Posterior vena cava (tissue), 2 donors: ENCODE data around the gene CA5A. TPM values are rescaled to one million over a fixed set of nuclear protein-coding genes. Genes with fewer than 3 reads are reported as not detected.
"Not testable (repeated sequence)": the region's sequence is repeated elsewhere in the genome, so short reads cannot be mapped to it uniquely, and the experiment has no call there.

Experiments
- DNase-seq: peaks from one replicate; pipeline ENCODE4 v3.0.0-alpha.2; 2020; ENCODE audit warnings: low spot score
- intact Hi-C, 2 donors: fragments of 100-400 bp; cut with DNase I; formaldehyde crosslinking; loops; one replicate each; pipeline versions ENCODE4 v1.14.1 to v1.14.2; 2022 to 2023
- total RNA-seq, 2 donors: library from RNA; stranded (reverse); fragmentation: NEBNext Ultra II Directional; extraction: Animal tissue kit (Norgen Biotek cat#: 25700); gene quantifications; one replicate each; pipeline ENCODE4 v1.2.1, GENCODE V29; 2021
- donor health status: DM: yes; HTN: yes; CAD: no.
- donor health status: DM: yes; HTN: yes; CAD: no.

Gene CA5A
- total RNA-seq, 2 donors from 2014 or later, result not detected

DNA sequence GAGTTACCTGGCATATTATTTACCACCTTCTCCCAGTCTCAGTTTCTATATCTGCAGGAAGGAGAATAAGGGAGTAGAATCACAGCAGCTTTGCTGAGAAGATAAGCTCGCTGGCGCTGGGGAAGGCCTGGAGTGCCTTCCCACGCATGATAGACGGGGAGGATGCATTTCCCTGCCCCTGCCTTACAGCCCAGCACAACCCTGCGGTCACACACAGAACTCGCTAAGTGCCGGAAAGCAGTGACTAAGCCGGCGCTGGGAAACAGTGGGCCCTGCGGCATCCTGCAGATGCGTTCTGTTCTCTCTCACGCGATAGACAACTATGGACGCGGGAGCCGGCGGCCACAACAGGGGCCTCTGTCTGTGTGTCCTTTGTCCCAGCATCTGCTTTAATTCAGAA, 4.8 kb downstream of the CA5A start:
- DNase-seq, result no peak
- intact Hi-C loops, result no loop called here

DNA sequence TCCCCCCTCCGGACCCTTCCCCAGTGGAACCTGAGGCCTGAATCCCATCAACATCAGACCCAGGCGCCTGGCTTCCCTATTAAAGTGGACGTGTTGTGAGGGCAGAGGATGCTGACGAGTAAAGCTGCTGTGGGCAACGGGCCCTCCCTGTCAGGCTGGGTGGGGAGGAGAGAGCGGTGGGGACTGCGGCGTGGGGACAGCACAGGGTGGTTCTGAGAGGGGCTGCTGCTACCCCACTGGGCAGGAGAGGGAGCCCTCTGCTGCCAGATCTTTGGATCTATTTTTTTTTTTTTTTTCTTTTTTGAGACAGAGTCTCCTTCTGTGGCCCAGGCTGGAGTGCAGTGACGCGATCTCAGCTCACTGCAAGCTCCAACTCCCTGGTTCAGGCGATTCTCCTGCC, 5.9 kb downstream of the CA5A start:
- intact Hi-C loops, result no loop called here
- no peak for DNase-seq

DNA sequence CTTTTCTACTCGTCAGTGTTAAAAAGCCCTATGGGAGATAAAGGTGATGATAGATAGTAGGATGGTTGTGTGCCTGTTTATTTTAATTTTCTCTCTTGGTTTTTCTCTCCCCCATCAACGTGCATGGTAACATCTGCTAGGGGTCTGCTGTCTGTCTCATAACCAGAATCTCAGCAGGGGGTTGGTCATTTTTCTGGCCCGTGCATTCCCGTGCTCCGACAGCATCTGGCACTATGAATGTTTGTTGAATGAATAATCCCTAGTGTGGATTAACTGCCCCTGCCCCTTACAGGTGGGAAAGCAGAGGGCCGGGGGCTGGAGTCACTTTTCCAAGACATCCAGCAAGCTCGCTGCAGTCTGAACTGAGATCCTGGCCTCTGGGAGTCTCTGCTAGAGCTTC, 6.3 kb downstream of the CA5A start:
- no peak for DNase-seq
- intact Hi-C loops, result no loop called here

DNA sequence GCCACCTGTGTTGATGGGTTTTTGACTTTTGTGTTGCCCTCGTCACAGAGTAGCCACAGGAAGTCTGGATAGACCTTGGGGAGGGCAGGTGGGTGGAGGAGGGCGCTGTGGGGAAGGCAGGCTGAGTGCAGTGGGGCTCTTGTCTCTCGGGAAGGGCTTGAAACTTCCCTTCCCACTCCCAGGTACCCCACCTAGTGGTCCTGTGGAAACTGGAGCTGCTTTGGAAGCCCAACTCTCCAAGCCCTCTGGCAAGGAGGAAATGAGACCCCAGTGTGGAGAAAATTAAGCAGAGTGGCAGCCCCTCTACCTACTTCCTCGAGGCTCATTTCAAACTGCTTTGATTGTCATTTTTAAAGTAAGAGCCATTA, 9.2 kb downstream of the CA5A start:
- intact Hi-C loops, result no loop called here
- DNase-seq, result no peak

DNA sequence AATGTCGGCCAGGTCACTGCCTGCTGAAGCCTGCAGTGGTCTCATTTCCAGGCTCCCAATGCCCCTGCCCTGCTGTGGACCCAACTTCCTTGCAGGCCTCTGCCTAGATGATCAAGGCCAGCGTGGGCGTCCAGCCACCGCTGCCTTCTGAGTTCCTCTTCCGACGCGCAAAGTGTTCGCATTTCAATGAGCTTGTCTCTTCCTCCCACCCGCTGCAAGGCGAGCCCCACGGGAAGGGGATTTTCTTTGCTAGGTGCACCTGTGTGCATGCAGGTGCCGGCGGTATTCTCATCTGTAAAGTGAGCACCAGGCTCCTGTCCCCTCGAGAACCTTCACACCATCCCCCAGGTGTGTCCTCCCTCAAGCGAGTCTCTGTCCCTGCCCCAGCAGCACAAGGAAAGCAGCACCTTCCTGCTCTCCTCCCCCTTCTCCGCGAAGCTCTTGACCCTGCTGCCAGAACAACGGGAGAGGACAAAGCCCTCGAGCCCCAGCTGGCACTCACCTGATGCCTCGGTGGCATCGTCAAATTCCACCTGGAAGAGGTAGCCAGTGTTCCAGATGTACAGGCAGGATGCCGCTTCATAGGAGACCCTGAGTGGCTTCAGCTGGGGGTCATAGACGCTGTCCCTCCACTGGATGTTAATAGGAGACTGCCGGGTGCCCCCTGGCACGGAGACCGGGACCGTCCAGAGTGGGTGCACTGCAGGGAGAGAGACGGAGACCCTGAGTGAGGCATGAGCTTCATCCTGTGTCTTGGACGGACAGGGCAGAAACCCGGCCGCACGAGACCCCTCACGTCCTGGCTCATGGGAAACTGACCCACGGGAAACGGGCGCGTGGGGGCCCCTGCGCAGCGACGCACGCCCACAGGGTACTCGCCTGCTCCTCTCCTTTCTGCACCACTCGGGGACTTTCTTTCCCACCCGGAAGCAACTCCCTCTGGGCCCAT, 9.8 kb downstream of the CA5A start:
- intact Hi-C loops, result no loop called here

DNA sequence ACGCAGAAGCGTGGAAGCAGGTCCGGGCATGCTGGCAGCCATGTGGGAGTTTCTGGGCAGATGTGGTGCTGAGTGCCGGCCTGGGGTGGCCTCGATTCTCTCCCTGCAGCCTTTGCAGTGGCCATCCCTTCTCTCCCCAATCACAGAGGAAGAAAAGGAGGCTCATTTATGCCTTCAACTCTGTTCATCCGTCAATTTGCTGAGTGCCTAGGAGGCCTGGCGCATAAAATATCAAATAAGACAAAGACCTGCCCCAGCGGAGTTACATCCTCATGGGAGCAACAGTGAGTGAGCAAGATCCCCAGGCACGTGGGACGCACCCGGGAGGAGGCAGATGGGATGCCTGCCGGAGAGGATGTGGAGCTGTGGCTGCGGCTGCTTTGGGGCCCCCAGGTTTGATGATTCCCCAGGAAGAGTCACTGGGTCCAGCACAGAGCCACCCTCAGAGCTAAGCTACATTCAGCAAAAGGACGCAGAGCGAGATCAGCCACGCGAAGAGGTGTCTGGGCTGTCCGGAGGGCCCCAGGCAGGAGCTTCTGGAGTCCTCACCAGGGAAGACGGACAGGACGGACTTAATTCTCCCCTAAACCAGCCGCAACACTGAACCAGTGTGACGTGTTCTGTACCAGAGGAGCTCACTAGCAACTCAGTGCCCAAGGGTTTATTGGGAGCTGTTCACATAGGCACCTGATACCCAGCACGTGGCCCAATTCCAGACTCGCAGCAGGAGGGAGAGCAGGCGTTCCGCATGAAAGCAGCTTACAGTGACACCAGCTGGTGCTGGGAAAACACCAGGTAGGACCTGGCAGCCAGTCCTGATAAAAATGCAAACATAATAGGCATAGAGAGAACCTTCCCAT, 11.3 kb downstream of the CA5A start:
- DNase-seq, result no peak
- intact Hi-C loops, result no loop called here

More for the DNA sequence above, 9.8 kb downstream of the CA5A start:
- DNase-seq, result no peak

DNA sequence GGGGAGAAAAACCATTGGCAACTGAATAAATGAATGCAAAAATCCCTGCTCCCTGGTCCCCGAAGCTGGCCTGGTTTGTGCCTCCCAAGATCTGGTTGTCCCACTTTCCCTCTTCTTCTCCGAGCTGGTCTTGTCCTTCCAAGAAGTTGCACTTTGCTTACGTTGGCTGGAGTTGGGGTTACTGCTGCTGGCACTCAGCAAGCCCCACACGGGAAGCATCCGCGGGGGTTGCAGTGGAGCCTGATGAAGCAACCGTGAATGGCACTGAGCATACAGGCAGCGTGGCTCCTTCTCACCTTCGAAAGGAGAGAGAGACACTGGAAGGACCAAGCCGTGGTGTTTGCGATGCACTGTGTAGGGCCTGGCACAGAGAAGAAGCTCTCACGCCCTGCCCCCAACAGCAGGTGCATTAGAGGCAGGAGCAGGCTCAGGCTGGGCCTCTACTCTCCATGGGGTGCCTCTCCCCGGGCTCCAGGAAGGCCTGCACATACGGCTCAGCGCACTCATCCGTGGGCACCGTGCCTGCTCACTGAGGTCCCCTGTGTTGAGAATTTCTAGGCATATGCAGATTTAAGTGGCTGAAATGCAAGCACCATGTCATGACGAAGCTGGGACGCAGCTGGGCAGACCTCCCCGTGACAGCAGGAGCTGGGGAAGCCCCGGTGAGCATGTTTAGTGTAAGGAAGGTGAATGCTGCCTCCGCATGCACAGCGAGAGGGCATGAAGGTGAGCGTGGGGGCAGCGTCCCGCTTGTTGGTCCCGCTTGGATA, 12.1 kb downstream of the CA5A start:
- intact Hi-C loops, result no loop called here
- no peak for DNase-seq

DNA sequence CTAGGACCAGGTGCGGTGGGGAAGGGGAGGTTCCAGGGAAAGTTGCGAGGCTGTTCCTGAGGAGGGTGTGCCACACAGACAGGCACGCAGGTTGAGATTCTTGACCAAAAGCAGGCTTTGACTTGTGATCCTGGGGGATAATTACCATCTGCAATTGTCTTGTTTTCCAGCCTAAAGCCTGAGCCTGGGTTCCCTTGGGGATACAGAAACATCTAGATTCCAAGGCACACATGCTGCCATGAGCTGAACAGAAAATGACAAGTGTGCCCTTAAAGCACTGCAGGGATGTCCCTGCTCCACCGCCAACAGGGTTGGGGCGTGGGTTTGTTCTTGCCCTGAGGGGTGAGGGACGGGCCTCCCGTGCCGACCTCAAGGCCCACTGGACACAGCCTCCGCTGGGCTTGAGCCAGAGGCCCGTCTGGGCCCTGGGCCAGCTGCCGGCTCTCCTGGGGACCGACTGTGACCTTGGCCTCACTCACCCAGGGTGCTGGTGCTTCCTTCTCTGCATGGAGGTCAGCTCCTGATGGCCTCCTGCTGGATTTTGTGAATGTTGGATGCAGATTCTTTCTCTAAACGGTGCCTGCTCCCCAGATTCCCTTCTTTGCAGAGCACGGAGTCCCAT, 14.0 kb downstream of the CA5A start:
- no peak for DNase-seq
- intact Hi-C loops, result no loop called here

DNA sequence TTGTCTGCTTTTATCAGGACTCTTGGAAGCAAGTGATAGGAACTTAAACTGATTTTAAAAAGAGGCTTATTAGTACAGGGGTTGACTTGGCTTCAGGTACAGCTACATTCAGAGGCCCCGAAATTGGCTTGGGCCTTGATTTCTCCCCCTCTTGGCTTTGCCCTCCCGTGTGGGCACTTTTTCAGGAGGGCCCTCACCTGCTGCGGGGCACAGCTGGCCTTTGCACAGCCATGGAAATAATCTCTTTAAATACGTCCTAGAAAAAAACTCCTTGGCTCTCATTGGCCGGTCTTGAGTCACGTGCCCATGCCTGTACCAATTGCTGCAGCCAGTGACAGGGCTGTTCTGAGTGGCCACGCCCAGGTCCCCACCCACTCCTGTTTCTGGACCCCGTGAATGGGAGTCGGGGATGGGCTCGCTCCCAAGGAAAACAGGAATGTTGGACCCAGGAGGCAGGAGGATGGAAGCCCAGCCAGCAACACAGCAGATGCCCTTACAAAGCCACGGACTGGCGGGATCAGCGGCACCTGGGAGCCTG, 15.0 kb downstream of the CA5A start:
- DNase-seq, result no peak
- intact Hi-C loops, result no loop called here

DNA sequence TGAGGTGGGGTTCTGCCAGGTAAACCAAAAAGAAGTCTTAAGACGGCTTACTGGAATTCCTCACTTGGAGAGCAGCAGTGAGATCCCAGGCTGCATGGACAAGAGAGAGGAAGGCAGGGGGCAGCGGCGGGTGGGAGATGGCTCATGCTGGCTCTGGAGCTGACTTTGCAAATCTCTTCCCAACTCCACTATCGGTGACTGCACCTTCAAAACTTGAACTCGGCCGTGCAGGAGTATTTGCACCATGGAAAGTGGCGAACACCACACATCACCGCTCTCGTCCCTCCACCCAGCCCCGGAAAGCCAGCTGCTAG, 16.7 kb downstream of the CA5A start:
- no peak for DNase-seq
- intact Hi-C loops, result no loop called here

DNA sequence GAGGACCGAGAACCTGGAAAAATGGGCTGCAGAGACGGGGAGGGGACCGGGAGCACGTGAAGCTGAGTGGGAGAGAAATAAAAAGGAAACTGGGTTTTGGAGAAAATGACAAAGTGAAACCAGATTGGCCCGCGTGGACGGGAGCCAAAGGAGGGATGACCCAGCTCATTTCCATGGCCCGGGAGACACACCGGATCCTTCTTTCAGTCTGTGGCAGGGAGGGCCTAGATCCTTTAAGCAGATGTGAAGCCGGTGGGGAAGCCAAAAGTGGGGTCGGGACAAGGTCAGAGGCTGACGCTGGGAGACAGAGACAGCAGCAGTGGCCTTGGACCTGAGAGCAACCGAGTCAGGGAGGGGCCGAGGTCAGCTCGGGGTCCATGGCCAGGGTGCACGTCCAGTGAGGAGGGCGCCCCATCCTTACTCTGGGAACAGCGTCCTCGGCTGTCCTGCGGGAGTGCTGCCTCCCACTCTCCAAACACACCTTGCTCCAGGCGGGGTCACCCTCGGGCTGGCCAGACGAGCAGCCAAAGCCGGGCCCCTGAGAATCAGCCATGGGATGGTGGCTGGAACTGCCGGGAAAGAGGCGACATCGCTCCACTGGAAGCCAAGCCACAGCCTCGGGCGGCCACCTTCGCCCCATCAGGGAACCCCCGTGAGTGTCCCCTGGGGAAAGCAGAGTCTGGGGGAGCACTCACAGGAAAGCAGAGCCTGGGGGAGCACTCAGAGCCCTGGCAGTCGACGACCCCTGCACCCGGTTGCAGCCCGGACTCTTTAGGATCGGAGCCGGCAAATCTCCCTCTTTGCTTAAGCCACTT, 17.3 kb downstream of the CA5A start:
- peak; percentile 90 for DNase-seq
- intact Hi-C loops, result no loop called here

DNA sequence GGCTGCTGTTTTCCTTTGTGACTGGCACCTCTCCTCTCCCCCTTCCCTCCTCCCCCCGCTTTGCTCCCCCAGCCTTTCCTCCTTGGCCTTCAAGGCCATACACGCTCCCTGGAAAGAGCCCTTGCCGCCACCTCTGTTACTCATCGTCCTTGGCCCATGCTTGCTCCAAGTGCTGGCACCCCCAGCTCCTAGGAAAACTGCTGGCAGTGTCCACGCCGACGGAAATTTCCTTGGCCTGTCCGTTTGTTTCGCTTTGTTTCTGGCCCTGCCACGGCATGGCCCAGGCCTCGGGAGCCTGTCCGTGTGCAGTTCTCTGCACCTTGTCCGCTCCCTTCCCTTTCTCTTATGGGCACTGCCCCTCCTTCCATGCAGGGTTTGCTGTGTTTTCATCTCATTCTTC, 18.0 kb downstream of the CA5A start:
- intact Hi-C loops, result no loop called here
- DNase-seq, result peak; percentile 92

DNA sequence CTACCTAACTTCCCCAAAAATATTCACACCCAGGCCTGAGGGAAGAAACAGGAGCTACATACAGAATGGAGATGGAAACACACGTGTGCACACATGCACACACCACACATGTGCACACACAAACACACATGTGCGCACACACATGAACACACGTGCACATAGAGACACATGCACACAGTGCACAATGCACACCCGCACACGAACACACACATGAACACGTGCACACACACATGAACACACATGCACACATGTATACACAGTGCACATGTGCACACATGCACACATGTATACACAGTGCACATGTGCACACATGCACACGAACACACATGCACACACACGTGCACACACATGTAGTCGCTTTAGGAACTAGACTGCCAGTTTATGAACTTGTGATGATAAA, 18.8 kb downstream of the CA5A start:
- DNase-seq, result no peak
- intact Hi-C loops, result no loop called here

DNA sequence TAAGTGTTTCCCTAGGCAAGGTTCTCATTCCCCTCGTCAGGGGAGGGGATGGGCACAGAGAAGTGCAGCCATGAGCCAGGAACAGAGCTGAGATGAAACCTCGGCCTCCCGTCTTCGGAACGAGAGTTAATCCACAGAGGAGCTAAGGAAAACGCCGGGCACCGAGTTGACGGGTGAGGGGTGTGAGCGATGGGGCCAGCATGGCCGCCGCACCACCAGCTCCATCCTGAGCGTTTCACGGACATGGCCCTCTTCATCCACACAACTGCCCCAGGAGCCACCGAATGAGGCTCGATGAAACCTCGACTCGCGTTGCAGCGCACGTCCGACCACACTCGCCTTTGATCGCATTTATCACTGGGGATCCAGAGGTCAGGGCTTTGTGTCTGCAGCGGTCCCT, 21.5 kb downstream of the CA5A start:
- DNase-seq, result no peak
- intact Hi-C loops, result no loop called here

DNA sequence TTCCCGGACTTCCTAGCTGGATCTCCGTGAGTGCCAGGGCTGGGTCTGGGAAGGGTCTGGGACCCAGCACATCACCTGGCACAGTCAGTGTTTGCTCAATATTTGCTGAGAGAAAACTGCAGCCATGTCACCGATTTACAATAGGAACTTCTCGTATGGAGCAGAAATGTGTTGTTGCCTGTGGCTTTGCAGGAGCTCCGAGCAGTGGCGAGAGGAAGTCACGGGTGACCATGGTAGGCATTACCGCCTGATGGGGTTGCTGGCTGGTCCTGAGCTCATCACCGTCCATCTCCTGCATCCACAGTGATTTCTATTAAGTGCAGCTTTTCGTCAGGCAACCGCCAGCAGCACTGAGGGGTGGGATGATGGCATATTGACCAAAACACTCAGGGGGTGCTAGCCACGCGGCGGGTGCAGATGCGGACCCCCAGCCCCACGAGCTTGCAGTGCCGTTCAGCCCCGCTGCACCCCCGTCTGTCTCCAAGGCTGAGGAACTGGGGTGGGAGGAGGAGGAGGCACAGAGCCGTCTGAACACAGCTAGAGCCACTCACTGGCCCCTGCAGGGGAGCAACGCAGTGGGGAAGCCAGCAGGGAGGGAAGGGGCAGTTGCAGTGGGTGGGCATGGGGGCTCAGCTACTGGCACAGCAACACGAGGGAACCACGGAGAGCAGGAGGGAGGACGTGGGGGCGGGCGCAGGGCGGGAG, 22.2 kb downstream of the CA5A start:
- intact Hi-C loops, DNase-seq: not testable (repeated sequence)

DNA sequence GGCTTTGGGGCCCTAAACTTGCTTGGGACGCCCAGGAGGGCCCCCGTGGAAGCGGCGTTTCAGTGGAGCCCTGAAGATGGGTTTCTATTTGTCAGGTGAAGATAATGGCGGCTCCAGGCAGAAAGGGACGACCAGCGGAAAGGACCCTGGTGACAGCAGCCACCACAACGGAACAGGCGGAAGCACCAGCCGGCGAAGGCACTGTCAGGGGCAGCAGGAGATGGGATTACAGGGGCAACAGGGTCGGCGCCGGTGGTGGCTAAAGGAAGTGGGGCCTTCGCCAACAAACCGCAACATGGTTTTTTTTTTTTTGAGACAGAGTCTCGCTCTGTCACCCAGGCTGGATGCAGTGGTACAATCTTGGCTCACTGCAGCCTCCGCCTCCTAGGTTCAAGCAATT, 23.6 kb downstream of the CA5A start:
- intact Hi-C loops, DNase-seq: not testable (repeated sequence)

DNA sequence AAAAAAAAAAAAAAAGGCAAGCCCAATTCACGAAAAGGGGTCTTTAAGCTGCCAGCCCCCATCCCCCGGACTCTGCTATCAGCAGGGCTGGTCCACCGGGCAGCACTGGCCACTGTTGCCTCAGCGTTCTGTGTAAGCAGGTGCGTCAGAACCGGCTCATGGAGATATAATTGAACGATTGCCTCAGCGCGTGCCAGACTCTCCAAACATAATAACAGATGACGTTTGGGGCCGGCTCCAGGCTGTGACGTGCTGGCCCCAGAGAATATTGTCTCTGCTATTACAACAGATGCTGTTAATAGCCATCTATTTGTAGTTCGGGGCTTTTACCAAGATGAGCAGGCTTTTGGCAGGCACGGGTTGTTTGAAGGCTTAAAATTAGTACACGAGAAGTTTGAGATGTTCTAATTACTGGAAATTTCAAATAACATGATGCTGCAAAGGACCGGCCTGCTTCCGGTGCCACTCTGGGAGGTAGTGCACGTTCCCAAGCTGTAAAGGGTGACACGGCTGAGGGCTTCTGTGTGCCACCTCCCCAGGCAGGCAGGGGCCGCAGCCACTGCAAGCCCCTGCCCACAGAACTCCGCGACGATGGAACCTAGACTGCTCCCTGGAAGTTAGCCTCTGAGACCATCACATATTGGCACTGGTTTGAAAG, 25.1 kb downstream of the CA5A start:
- intact Hi-C loops, result not testable (repeated sequence)
- DNase-seq, result peak; percentile 95
